NCI-H1694 (cell line): ENCODE measurements around the gene TP53.

Experiments used
- DNase-seq: peaks from one replicate; lab custom pipeline; 2025; lab: John Stamatoyannopoulos, UW

The TP53 gene

GRCh38 chr17:7706631-7707354 is 19.5 kb upstream of the TP53 start:
- no peak for DNase-seq

GRCh38 chr17:7705269-7706255 is 18.3 kb upstream of the TP53 start:
- DNase-seq, result no peak

- DNase-seq, result peak; percentile 65
These were observed 17.4 kb upstream of the TP53 start, which contains the start of gene EFNB3 for GRCh38 chr17:7704601-7705268. TSS of gene EFNB3 (plus strand) at chr17:7705202. CDS start at chr17:7705599, 397 bp downstream.

- no peak for DNase-seq
These were observed 16.5 kb upstream of the TP53 start for GRCh38 chr17:7703584-7704479.

GRCh38 chr17:7702776-7703175 is 15.5 kb upstream of the TP53 start:
- DNase-seq, result no peak

- DNase-seq, result no peak
These were observed 14.4 kb upstream of the TP53 start for GRCh38 chr17:7701681-7702080.

GRCh38 chr17:7700510-7700909 is 13.2 kb upstream of the TP53 start:
- DNase-seq, result no peak

GRCh38 chr17:7697828-7698588 is 10.7 kb upstream of the TP53 start:
- no peak for DNase-seq

- DNase-seq, result no peak
These were observed 8.3 kb upstream of the TP53 start for GRCh38 chr17:7695586-7695985.

- DNase-seq, result no peak
These were observed 1.6 kb upstream of the TP53 start for GRCh38 chr17:7688808-7689316.

GRCh38 chr17:7687908-7688807 is 868 bp upstream of the TP53 start, which contains the start of gene WRAP53:
TSS of gene WRAP53 (plus strand) at chr17:7688477. CDS start at chr17:7688649, 172 bp downstream.
- peak; percentile 99 for DNase-seq

- peak; percentile 85 for DNase-seq
These were observed 843 bp downstream of the TP53 start for GRCh38 chr17:7686222-7687071.

- peak; percentile 93 for DNase-seq
These were observed 1.6 kb downstream of the TP53 start for GRCh38 chr17:7685533-7686221.

- DNase-seq, result no peak
These were observed 2.3 kb downstream of the TP53 start for GRCh38 chr17:7684851-7685532.

- no peak for DNase-seq
These were observed 9.8 kb downstream of the TP53 start for GRCh38 chr17:7677388-7678067.

GRCh38 chr17:7676533-7676932 is 10.8 kb downstream of the TP53 start:
- no peak for DNase-seq
